Subcutaneous abdominal adipose tissue (tissue), 5 donors: Measurements from ENCODE around the gene CHMP4A.
"Not testable (repeated sequence)": the region's sequence is repeated elsewhere in the genome, so short reads cannot be mapped to it uniquely, and the experiment has no call there.

Experiments used
- H3K27ac ChIP-seq: one replicate; pipeline ENCODE4 v1.7.0; 2013; ENCODE audit warnings: low read depth, mild to moderate bottlenecking, inconsistent platforms, low read length, moderate library complexity
- H3K27me3 ChIP-seq, 5 donors: one replicate each; pipeline ENCODE4 v1.7.0; 2013; ENCODE audit warnings: low read length in 5 of 5, inconsistent platforms in 1 of 5; ENCODE audit not compliant: control insufficient read depth in 5 of 5, insufficient read depth in 4 of 5
- H3K36me3 ChIP-seq, 5 donors: one replicate each; pipeline ENCODE4 v1.7.0; 2013; ENCODE audit warnings: low read length in 5 of 5; ENCODE audit not compliant: control insufficient read depth in 5 of 5, insufficient read depth in 5 of 5
- H3K4me1 ChIP-seq, 5 donors: one replicate each; pipeline ENCODE4 v1.7.0; 2013; ENCODE audit warnings: low read length in 5 of 5, mild to moderate bottlenecking in 3 of 5, moderate library complexity in 1 of 5; ENCODE audit not compliant: control insufficient read depth in 5 of 5, insufficient read depth in 5 of 5
- H3K4me3 ChIP-seq, 5 donors: one replicate each; pipeline ENCODE4 v1.7.0; 2013; ENCODE audit warnings: low read length in 5 of 5, low read depth in 1 of 5
- H3K9ac ChIP-seq, 5 donors: one replicate each; pipeline ENCODE4 v1.7.0; 2013; ENCODE audit warnings: low read length in 5 of 5, mild to moderate bottlenecking in 4 of 5, moderate library complexity in 3 of 5
- H3K9me3 ChIP-seq, 5 donors: one replicate each; pipeline ENCODE4 v1.7.0; 2013; ENCODE audit warnings: low read length in 5 of 5; ENCODE audit not compliant: control insufficient read depth in 5 of 5
- donor health status: healthy.
- donor health status: healthy.
- donor health status: healthy.
- donor health status: healthy.
- donor health status: healthy.

The CHMP4A gene

GRCh38 chr14:24211311-24211710 is 2.0 kb downstream of the CHMP4A start:
- Histone ChIP-seq H3K9me3 (no peaks in the 10 kb centered on the region), H3K27ac (no peak overlapping the region), H3K36me3 (peaks cover 8 to 50% (median 42%) of the 10 kb centered on the region in 5 donors), H3K9ac (no peak overlapping the region), H3K27me3 (no peaks in the 10 kb centered on the region), H3K4me1 (peaks cover 0 to 33% (median 24%) of the 10 kb centered on the region in 5 donors), H3K4me3 (no peak overlapping the region)

GRCh38 chr14:24207625-24208024 is 5.7 kb downstream of the CHMP4A start:
- no peaks in the 10 kb centered on the region for H3K27me3 ChIP-seq
- no peak overlapping the region for H3K27ac ChIP-seq
- H3K9ac ChIP-seq: no peak overlapping the region
- H3K4me3 ChIP-seq: no peak overlapping the region
- no peaks in the 10 kb centered on the region for H3K9me3 ChIP-seq
- peaks cover 11 to 77% (median 59%) of the 10 kb centered on the region in 5 donors for H3K36me3 ChIP-seq
- peaks cover 0 to 9% (median 4%) of the 10 kb centered on the region in 5 donors for H3K4me1 ChIP-seq

GRCh38 chr14:24207104-24207551 is 6.2 kb downstream of the CHMP4A start:
- Histone ChIP-seq H3K4me3 (no peak overlapping the region), H3K27ac (no peak overlapping the region), H3K4me1 (peaks cover 0 to 5% (median 0%) of the 10 kb centered on the region in 5 donors), H3K9ac (no peak overlapping the region), H3K9me3 (no peaks in the 10 kb centered on the region), H3K36me3 (peaks cover 11 to 77% (median 59%) of the 10 kb centered on the region in 5 donors), H3K27me3 (no peaks in the 10 kb centered on the region)

DNA sequence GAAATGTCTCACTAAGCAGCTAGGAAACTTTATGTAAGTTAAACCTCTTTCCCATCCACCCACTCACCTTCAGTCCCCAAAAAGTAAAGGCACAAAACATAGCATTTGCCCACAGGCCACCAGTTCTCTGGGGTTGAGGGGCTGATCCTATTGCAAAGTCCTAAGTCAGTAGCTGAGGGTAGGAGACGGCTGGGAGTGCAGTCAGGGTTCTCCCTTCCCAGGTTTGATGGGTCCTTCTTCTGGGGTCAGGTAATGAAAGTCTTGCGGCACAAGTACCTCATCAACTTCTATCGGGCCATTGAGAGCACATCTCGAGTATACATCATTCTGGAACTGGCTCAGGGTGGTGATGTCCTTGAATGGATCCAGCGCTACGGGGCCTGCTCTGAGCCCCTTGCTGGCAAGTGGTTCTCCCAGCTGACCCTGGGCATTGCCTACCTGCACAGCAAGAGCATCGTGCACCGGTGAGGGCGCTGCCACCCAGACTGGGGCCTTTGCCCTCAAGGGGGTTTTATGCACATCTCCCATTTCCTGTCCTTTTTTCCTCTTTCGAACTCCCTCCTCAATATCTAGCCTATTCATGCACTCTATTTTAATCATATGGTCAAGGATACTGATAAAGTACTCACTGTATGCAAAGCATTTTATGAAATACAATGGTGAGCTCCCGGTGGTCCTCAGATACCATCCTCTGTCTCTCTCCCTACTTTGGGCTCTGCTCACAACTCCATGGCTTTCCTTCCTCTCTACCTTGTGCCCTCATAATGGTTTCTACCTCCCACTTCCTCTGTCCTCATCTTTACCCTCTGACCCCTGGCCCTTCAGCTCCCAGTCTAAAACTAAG is 6.8 kb downstream of the CHMP4A start:
- Histone ChIP-seq H3K9me3 (no peaks in the 10 kb centered on the region), H3K36me3 (peaks cover 11 to 79% (median 59%) of the 10 kb centered on the region in 5 donors), H3K4me3 (no peak overlapping the region), H3K27ac (no peak overlapping the region), H3K9ac (no peak overlapping the region), H3K4me1 (no peaks in the 10 kb centered on the region), H3K27me3 (no peaks in the 10 kb centered on the region)

DNA sequence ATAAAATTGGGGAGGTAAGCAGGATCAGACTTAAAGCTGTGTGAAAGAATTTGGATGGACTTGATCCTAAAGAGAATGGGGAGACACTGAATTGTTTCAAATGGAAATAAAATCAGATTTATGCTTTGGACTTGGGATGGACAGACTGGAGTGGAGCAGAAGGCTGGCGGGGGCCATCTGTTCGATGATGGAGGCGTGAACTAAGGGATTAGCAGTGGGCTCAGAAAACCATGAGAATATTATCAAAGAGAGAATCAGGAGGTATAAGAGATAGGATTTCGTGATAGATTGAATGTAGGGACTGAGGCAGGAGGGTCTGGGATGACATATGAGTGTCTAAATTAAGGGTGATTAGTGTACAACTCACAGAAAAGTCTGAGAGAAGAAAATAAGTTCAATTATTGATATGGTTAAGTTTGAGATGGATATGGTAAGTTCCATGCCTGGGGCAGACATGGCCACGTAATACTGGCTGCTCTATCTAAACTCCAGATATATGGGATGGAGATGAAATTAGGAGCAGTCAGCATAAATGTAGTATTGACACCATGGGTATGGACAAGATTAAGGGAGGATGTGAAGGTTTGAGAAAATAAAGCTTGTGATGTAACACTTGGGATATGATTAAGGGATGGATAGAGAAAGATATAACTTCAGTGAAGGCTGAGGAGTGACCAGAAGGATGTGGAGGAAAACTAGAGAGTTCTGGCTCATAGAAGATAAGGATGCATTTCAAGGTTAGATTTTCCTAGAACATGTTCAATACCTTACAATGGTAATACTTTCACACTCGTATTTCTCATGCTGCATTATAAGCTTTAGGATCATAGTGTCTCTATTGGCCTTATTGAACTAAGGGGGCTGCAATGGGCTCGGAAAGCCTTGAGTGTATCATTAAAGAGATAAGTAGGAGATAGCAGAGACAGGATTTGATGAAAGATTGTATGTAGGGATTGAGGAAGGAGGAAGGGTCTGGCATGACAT is 8.8 kb downstream of the CHMP4A start:
- Histone ChIP-seq H3K9me3 (no peaks in the 10 kb centered on the region), H3K27me3 (no peaks in the 10 kb centered on the region), H3K9ac (no peak overlapping the region), H3K4me3 (no peak overlapping the region), H3K36me3 (peaks cover 7 to 71% (median 45%) of the 10 kb centered on the region in 5 donors), H3K4me1 (no peaks in the 10 kb centered on the region), H3K27ac (no peak overlapping the region)

DNA sequence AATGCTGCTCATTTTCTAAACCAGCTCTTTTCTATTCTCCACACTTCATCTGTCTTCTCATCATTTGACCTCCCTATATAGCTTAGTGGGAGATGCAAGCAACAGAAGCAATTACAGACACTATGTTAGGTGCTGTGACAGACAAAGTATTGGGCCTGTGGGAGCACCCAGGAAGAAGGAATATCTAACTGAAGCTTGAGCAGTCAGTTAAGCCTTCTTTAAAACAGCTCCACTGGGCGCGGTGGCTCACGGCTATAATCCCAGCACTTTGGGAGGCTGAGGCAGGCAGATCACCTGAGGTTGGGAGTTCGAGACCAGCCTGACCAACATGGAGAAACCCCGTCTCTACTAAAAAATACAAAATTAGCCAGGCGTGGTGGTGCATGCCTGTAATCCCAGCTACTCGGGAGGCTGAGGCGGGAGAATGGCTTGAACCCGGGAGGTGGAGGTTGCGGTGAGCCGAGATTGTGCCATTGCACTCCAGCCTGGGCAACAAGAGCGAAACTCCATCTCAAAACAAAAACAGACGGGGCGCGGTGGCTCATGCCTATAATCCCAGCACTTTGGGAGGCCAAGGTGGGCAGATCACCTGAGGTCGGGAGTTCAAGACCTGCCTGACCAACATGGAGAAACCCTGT is 9.9 kb downstream of the CHMP4A start:
- H3K9ac ChIP-seq, H3K4me1 ChIP-seq, H3K27ac ChIP-seq, H3K27me3 ChIP-seq, H3K4me3 ChIP-seq, H3K9me3 ChIP-seq: not testable (repeated sequence)
- peaks cover 3 to 63% (median 36%) of the 10 kb centered on the region in 5 donors for H3K36me3 ChIP-seq

DNA sequence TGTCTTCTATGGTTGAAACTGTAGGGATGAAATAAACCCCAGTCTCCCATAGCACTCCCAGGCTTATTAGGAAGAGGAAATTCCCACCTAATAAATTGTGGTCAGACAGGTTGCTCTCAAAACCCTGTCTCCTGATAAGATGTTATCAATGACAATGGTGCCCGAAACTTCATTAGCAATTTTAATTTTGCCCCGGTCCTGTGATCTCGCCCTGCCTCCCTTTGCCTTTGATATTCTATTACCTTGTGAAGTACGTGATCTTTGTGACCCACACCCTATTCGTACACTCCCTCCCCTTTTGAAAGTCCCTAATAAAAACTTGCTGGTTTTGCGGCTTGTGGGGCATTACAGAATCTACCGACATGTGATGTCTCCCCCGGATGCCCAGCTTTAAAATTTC is 10.8 kb downstream of the CHMP4A start:
- peaks cover 3 to 55% (median 28%) of the 10 kb centered on the region in 5 donors for H3K36me3 ChIP-seq

GRCh38 chr14:24198814-24199524 is 14.3 kb downstream of the CHMP4A start:
- peaks cover 3 to 22% (median 3%) of the 10 kb centered on the region in 5 donors for H3K36me3 ChIP-seq
- H3K4me3 ChIP-seq: no peak overlapping the region
- no peak overlapping the region for H3K9ac ChIP-seq
- H3K4me1 ChIP-seq: peaks cover 9 to 28% (median 22%) of the 10 kb centered on the region in 5 donors
- no peaks in the 10 kb centered on the region for H3K27me3 ChIP-seq
- no peaks in the 10 kb centered on the region for H3K9me3 ChIP-seq
- H3K27ac ChIP-seq: no peak overlapping the region

More for the DNA sequence above, 10.8 kb downstream of the CHMP4A start:
- H3K4me3 ChIP-seq, H3K27ac ChIP-seq, H3K9me3 ChIP-seq, H3K27me3 ChIP-seq, H3K9ac ChIP-seq, H3K4me1 ChIP-seq: not testable (repeated sequence)

GRCh38 chr14:24197056-24197450 is 16.2 kb downstream of the CHMP4A start:
- no peak overlapping the region for H3K4me3 ChIP-seq
- H3K27me3 ChIP-seq: no peaks in the 10 kb centered on the region
- H3K36me3 ChIP-seq: peaks cover 0 to 26% (median 14%) of the 10 kb centered on the region in 5 donors
- H3K27ac ChIP-seq: no peak overlapping the region
- H3K9me3 ChIP-seq: no peaks in the 10 kb centered on the region
- H3K4me1 ChIP-seq: peaks cover 9 to 29% (median 24%) of the 10 kb centered on the region in 5 donors
- H3K9ac ChIP-seq: no peak overlapping the region
